Gastrocnemius medialis (tissue), 4 donors: ENCODE results near the gene RNF167. TPM values are rescaled to one million over a fixed set of nuclear protein-coding genes. Genes with fewer than 3 reads are reported as not detected.
A peak's percentile ranks its signal among the peaks of the same experiment; 100 is the strongest.

Source experiments
- ATAC-seq, 2 donors: fragments of 150-250 bp; one replicate each; pipeline ENCODE4 v1.9.1; 2016
- DNase-seq, 2 donors: peaks; one replicate each; pipeline ENCODE4 v3.0.0-alpha.2; 2019
- H3K27ac ChIP-seq, 4 donors: fragments of 200-600 bp; sonication (generic); 1 replicate in 1 of 4; 2 replicates in 3 of 4; pipeline ENCODE4 v1.5.1; 2016 to 2018; ENCODE audit warnings: mild to moderate bottlenecking in 2 of 4, moderate library complexity in 1 of 4
- H3K27me3 ChIP-seq, 3 donors: fragments of 200-600 bp; sonication (generic) in 2 of 3; 1 replicate in 1 of 3; 2 replicates in 2 of 3; pipeline versions ENCODE4 v1.5.1 to v1.6.0; 2016 to 2019; ENCODE audit warnings: mild to moderate bottlenecking in 1 of 3, moderate library complexity in 1 of 3
- H3K36me3 ChIP-seq, 2 donors: fragments of 200-600 bp; sonication (generic) in 1 of 2; one replicate each; pipeline ENCODE4 v1.5.1; 2017 to 2018
- H3K4me1 ChIP-seq, 2 donors: fragments of 200-600 bp; sonication (generic) in 1 of 2; one replicate each; pipeline ENCODE4 v1.5.1; 2016 to 2017; ENCODE audit warnings: mild to moderate bottlenecking in 2 of 2
- H3K4me3 ChIP-seq, 4 donors: fragments of 200-600 bp; sonication (generic) in 3 of 4; 1 replicate in 1 of 4; 2 replicates in 3 of 4; pipeline ENCODE4 v1.5.1; 2016 to 2019; ENCODE audit warnings: mild to moderate bottlenecking in 2 of 4
- H3K9me3 ChIP-seq, 3 donors: fragments of 200-600 bp; sonication (generic) in 2 of 3; 1 replicate in 1 of 3; 2 replicates in 2 of 3; pipeline ENCODE4 v1.5.1; 2016 to 2019
- POLR2A ChIP-seq, 2 donors: fragments of 450-650 bp; IDR thresholded peaks; one replicate each; pipeline ENCODE4 v1.6.1; 2017; ENCODE audit warnings: antibody characterized with exemption in 2 of 2, mild to moderate bottlenecking in 2 of 2, moderate library complexity in 2 of 2
- in situ Hi-C, 4 donors: fragments of 200-750 bp; cut with MboI; loops; one replicate each; pipeline versions ENCODE4 v1.15.0 to v1.8.0; 2017; ENCODE audit warnings: low sequenced_read_pairs in 4 of 4
- intact Hi-C: fragments of 100-400 bp; cut with DNase I; formaldehyde crosslinking; loops from one replicate; pipeline ENCODE4 v1.15.1; 2023; ENCODE audit warnings: low total_unique reads
- total RNA-seq, 4 donors: library from RNA; depleted of rRNA; stranded (reverse); fragments of >200 nt; gene quantifications; one replicate each; pipeline versions ENCODE4 v1.1.0 to v1.2.3, GENCODE V29; 2016
- TF ChIP-seq, protein P1 (sequence below), 5 experiments: fragments of 450-650 bp in 3 of 5; fragments of 200-600 bp in 2 of 5; sonication (generic) in 2 of 5; IDR thresholded peaks in 4 of 5; conservative IDR thresholded peaks in 1 of 5; 1 replicate in 4 of 5; 2 replicates in 1 of 5; pipeline ENCODE4 v1.5.1; 2016 to 2019; ENCODE audit warnings: antibody characterized with exemption in 5 of 5, mild to moderate bottlenecking in 3 of 5, moderate library complexity in 3 of 5

The RNF167 gene
- total RNA-seq, 4 donors from 2014 or later, result 51.2 to 99.5 (median 75.2) TPM

GRCh38 chr17:4899341-4900230 is 40.5 kb upstream of the RNF167 start, which contains the start of gene C17orf107:
TSS of gene C17orf107 (plus strand) at chr17:4899536. CDS start at chr17:4899763, 227 bp downstream.
- Histone ChIP-seq H3K4me1 (peaks cover 0 to 22% of the 10 kb centered on the region in 2 donors), H3K36me3 (peaks cover 0 to 25% of the 10 kb centered on the region in 2 donors), H3K27ac (no peak within 1 kb of the TSS), H3K27me3 (peaks cover 0 to 18% (median 4%) of the 10 kb centered on the region in 3 donors), H3K4me3 (peak within 1 kb of the TSS; percentile 44 to 57 (median 54)), H3K9me3 (no peaks in the 10 kb centered on the region)
- intact Hi-C loops, result no loop called here
- in situ Hi-C loops, result loop anchor here in 2 of 4 donors (25.0 kb wide), 1 partner anchor 112 kb away; the partner anchor contains the start of genes GLTPD2 (in 2 of the 2), PSMB6 (in 2 of the 2) and VMO1 (in 2 of the 2)
- no peak for TF ChIP-seq POLR2A (IDR thresholded peaks at IDR 0.05)
- TF ChIP-seq, protein P1, sequence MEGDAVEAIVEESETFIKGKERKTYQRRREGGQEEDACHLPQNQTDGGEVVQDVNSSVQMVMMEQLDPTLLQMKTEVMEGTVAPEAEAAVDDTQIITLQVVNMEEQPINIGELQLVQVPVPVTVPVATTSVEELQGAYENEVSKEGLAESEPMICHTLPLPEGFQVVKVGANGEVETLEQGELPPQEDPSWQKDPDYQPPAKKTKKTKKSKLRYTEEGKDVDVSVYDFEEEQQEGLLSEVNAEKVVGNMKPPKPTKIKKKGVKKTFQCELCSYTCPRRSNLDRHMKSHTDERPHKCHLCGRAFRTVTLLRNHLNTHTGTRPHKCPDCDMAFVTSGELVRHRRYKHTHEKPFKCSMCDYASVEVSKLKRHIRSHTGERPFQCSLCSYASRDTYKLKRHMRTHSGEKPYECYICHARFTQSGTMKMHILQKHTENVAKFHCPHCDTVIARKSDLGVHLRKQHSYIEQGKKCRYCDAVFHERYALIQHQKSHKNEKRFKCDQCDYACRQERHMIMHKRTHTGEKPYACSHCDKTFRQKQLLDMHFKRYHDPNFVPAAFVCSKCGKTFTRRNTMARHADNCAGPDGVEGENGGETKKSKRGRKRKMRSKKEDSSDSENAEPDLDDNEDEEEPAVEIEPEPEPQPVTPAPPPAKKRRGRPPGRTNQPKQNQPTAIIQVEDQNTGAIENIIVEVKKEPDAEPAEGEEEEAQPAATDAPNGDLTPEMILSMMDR (IDR thresholded peaks at IDR 0.05 in 4 of 5, conservative IDR thresholded peaks at IDR 0.05 in 1 of 5), result no peak
- peak in 1 of 2 donors; percentile 45 for DNase-seq
- ATAC-seq, result peak in 1 of 2 donors; percentile 21

- no peak for DNase-seq
- Histone ChIP-seq H3K27me3 (peaks cover 0 to 18% (median 4%) of the 10 kb centered on the region in 3 donors), H3K4me1 (peaks cover 0 to 22% of the 10 kb centered on the region in 2 donors), H3K36me3 (peaks cover 0 to 17% of the 10 kb centered on the region in 2 donors), H3K4me3 (peak overlapping the region in 3 of 4 donors; percentile 17 to 50 (median 17)), H3K27ac (peak overlapping the region in 2 of 4 donors; percentile 0 to 59), H3K9me3 (no peaks in the 10 kb centered on the region)
- intact Hi-C loops (no loop called here), in situ Hi-C loops (no loop called here)
- TF ChIP-seq, protein P1 (IDR thresholded peaks at IDR 0.05 in 4 of 5, conservative IDR thresholded peaks at IDR 0.05 in 1 of 5), result no peak
- TF ChIP-seq POLR2A (IDR thresholded peaks at IDR 0.05), result no peak
- ATAC-seq, result no peak
These were observed 39.6 kb upstream of the RNF167 start for GRCh38 chr17:4900231-4901107.

- Histone ChIP-seq H3K36me3 (peaks cover 0 to 13% of the 10 kb centered on the region in 2 donors), H3K9me3 (no peaks in the 10 kb centered on the region), H3K27ac (peak overlapping the region in 3 of 4 donors; percentile 0 to 59 (median 37)), H3K4me1 (peaks cover 0 to 22% of the 10 kb centered on the region in 2 donors), H3K4me3 (peak overlapping the region in 2 of 4 donors; percentile 17 to 38), H3K27me3 (peaks cover 0 to 18% (median 4%) of the 10 kb centered on the region in 3 donors)
- intact Hi-C loops (no loop called here), in situ Hi-C loops (no loop called here)
- no peak for TF ChIP-seq POLR2A (IDR thresholded peaks at IDR 0.05)
- TF ChIP-seq, protein P1 (IDR thresholded peaks at IDR 0.05 in 4 of 5, conservative IDR thresholded peaks at IDR 0.05 in 1 of 5), result no peak
- ATAC-seq (no peak), DNase-seq (no peak)
These were observed 38.9 kb upstream of the RNF167 start for GRCh38 chr17:4901108-4901647.

DNA sequence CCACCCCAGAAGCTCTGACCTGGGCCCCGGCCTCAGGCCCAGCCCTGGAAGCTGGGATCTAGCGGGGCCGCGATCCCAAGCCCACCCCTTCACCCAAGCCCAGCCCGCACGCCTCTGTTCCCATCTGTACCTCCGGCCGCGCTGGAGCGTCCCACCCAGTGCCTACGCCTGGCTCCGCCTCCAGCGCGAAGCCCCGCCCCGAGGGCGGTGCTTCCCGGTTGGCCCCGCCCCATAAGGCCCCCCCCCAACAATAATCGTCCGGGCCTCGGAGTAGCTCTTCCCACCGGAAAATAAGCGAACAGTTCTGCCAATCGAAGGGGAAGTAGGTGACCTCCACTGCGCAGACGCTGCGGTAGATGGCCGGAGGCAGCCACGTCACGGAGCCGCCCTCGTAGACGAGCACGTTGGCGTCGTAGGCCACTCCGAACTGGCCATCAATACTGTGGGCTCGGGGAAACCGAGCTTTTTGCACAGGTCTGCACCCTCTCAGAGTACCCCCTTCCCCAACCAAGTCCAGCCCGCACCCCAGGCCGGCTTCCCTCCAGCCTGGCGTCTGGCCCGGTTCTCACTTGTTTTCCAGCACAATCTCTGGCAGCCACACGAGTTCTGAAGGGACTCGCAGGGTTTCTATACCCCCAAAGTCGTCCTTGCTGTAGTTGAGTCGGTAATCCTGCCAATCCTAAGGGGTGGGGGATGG is 38.3 kb upstream of the RNF167 start:
- no peaks in the 10 kb centered on the region for H3K9me3 ChIP-seq
- peak; percentile 21 for ATAC-seq
- in situ Hi-C loops, result no loop called here
- peak in 1 of 2 donors; percentile 35 for DNase-seq
- H3K4me1 ChIP-seq, result peaks cover 0 to 22% of the 10 kb centered on the region in 2 donors
- peak overlapping the region; percentile 18 to 59 (median 50) for H3K27ac ChIP-seq
- H3K36me3 ChIP-seq, result peaks cover 0 to 6% of the 10 kb centered on the region in 2 donors
- TF ChIP-seq, protein P1 (IDR thresholded peaks at IDR 0.05 in 4 of 5, conservative IDR thresholded peaks at IDR 0.05 in 1 of 5), result no peak
- peak in 1 of 2 donors; percentile 56 for TF ChIP-seq POLR2A (IDR thresholded peaks at IDR 0.05)
- peak overlapping the region in 1 of 4 donors; percentile 38 for H3K4me3 ChIP-seq
- intact Hi-C loops, result no loop called here
- H3K27me3 ChIP-seq, result peaks cover 0 to 18% (median 4%) of the 10 kb centered on the region in 3 donors
